ENCODE results near the gene HNF4A.

- TF ChIP-seq, protein P1, sequence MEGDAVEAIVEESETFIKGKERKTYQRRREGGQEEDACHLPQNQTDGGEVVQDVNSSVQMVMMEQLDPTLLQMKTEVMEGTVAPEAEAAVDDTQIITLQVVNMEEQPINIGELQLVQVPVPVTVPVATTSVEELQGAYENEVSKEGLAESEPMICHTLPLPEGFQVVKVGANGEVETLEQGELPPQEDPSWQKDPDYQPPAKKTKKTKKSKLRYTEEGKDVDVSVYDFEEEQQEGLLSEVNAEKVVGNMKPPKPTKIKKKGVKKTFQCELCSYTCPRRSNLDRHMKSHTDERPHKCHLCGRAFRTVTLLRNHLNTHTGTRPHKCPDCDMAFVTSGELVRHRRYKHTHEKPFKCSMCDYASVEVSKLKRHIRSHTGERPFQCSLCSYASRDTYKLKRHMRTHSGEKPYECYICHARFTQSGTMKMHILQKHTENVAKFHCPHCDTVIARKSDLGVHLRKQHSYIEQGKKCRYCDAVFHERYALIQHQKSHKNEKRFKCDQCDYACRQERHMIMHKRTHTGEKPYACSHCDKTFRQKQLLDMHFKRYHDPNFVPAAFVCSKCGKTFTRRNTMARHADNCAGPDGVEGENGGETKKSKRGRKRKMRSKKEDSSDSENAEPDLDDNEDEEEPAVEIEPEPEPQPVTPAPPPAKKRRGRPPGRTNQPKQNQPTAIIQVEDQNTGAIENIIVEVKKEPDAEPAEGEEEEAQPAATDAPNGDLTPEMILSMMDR (IDR thresholded peaks at IDR 0.05), result no peak
- TF ChIP-seq POLR2AphosphoS5 (IDR thresholded peaks at IDR 0.05) (no peak), EP300 (IDR thresholded peaks at IDR 0.05) (no peak)
Observed at GRCh38 chr20:44455126-44455525, 99.6 kb downstream of the HNF4A start.
